SW480 (cell line): Measurements from ENCODE around the gene PF4V1.
A peak's percentile ranks its signal among the peaks of the same experiment; 100 is the strongest.

ENCODE experiments used
- DNase-seq: peaks from one replicate; pipeline ENCODE4 v3.0.0-alpha.2; 2016; ENCODE audit warnings: low spot score

Gene PF4V1, protein sequence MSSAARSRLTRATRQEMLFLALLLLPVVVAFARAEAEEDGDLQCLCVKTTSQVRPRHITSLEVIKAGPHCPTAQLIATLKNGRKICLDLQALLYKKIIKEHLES

DNA sequence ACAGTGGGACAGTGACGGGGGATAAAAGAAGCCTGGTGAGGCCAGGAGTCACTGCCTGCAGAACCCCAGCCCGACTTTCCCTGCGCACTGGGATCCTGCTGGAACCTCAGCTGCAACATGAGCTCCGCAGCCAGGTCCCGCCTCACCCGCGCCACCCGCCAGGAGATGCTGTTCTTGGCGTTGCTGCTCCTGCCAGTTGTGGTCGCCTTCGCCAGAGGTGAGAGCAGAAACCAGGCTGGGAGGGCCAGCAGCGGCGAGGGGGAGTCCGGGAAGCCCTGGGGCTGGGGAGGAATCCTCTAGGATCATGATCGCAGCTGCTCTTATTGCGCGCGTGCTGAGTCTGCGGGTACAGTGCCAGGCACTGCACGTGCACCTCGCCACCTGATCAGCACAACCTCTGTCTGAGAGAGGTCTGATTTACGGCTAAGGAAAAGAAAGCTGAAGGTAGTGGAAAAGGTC, at the start of gene PF4V1:
PF4V1 (plus strand) TSS at position 51 of the 459 bp plus-strand sequence; CDS start at position 118, 67 bp downstream.
- DNase-seq, result no peak

DNA sequence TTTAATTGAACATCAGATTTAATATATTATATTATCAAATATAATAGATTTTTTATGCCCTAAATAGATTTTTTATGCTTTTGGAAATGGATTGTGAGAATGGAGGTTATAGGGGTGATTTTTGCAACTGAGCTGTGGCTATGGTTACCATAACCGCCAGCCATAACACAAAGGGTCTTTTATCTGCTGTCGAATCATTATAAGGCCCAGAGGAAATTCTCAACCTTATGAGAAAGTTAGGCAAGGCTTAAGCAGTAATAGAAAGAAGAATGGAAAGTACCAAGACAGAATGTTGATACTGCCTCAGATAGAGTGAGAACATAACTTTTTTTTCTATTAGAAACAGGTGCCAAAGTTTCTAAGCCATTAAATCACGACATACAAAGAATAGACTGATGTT, 42.9 kb upstream of the PF4V1 start:
- no peak for DNase-seq

DNA sequence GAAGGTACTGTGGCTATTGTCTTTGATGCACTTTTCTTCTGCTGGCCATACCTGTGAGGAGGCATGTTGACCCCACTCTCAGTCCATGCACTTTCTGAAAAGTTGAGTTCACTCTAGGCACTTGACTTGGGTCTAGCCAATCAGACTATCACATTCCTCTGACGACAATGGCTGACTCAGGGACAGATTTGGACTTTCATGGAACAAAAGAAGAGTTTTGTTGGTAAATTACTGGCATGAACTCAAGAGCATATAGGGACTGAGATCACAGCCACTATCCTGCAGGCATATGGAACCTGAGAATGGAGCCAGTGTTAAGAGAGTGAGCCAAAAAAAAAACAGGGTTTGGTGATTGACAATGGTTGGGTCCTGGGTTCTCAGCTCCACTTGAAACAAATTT, 41.3 kb upstream of the PF4V1 start:
- DNase-seq, result no peak

DNA sequence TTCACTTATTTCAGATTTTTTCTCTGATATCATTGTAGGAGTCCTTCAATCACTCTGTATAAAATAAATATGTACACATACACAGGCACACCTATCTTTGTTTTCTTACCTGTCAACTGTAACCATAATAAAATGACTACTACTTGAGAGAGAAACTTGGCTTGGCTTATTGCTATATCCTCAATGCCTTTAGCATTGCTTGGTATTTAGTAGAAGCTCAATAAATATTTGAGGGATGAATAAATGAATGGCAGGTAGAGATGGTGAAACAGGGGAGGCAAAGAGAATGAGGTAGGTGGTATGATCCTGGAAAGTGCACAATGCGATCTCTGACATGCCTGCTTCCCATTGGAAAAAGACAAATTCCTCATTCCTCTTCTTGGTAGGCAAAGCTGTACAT, 38.4 kb upstream of the PF4V1 start:
- DNase-seq, result no peak

DNA sequence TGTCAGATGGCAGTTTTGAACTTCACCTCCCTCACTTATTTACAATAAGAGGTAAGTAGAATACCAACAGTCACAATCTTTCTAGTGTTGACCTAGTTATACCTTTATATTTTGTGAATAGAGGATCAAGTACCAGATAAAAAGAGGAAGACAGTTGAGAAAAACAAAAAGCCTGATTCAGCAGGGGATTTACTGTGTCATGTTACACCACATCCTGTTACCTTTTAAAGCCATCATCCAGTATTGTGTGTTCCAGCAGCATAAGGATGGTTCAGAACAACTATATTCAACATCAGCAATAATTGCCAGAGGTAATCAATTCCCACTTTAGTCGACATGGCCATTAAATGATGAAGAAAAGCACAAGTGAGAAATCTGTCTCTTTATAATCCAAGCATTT, 38.0 kb upstream of the PF4V1 start:
- DNase-seq, result no peak

DNA sequence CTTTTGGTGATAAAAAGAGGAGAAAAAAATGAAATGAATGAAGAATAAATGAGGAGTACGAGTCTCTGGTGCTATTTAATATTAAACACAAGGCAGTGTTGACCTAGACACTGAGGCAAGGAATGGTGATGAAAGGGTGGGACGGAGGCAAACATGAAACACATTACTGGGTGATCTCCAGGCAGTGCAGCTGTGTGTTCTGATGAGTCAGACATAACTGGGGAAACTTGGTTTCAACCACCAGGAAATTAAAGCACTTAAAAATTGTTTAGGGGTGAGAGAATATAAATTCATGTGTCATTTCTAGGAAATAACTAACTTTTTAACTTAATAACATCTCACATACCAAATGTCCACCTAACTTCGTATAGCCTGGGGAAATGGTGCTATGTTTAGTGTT, 36.3 kb upstream of the PF4V1 start:
- peak; percentile 58 for DNase-seq

DNA sequence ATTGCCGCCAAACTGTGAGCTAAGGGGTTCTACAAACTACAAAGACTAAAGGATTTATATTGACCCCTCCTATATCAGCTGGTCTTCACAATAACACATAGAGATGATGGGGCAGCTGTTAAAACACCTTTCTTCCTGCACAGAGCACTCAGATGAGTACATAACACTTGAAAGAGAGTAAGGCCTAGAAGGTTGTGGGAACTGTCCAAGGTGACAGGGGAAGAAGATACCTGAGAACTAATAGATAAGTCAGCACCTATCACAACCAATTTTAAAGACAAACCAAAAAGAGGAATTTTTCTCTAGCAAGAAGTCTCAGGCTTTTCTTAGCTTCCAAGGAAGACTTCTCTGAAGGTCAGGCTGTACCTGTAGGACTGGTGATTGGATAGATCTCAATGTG, 35.8 kb upstream of the PF4V1 start:
- DNase-seq, result peak; percentile 11

DNA sequence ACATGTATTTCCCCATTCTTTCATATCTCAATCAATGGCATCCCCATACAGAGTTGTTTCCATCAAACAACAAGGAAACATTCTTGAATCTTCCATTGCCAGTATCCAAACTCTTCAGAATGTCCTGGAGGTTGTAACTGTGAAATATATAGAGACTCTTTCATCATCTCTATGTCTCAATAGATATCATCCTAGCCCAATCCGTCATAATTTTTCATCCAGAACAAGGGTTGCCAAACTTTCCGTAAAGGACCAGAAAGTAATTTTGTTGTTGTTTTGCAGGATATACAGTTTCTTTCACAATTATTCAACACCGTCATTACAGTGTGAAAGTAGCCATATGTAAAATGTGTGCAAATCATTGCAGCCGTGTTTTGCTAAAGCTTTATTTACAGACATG, 31.8 kb upstream of the PF4V1 start:
- no peak for DNase-seq

DNA sequence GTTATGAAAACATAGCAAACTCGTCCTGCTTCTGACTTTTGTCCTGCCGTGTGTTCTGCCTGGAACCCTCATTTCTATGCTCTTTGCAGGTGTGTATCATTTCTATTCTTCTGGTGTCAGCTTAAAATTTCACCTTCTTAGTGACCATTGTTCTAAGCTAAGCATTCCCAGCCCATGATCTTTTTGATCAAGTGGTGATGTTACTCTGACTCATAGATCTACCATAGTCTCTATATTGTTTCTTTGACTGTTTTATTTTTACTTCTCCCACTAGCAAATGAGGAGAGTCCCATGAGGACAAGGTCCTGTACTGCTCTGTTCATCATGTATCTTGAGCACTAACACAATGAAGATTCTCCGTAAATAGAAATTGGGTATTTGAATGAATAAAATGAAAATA, 30.7 kb upstream of the PF4V1 start:
- DNase-seq, result no peak

DNA sequence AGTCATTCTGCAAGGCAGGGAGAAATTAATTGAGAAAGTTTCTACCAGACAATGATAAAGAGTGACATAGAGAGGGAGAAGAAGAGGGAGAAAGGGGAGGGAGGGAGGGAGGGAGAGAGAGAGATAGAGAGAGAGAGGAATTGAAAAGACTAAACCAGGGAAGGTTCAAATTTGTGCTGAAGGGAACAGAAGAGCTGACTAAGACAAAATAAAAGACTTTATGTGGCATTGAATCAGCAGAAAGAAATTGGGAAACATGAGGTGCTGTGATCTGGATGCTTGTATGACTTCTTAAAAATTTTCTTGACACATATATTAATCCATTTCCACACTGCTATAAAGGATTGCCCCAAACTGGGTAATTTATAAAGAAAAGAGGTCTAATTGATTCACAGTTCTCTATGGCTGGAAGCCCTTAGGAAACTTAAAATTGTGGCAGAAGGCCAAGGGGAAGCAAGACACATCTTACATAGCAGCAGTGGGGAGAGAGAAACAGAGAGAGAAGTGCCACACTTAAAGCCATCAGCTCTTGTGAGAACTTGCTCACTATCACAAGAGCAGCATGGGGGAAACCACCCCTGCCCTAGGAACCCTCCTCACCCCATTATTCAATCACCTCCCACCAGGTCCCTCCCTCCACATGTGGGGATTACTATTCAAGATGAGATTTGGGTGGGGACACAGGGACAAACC, 30.1 kb upstream of the PF4V1 start:
- no peak for DNase-seq

DNA sequence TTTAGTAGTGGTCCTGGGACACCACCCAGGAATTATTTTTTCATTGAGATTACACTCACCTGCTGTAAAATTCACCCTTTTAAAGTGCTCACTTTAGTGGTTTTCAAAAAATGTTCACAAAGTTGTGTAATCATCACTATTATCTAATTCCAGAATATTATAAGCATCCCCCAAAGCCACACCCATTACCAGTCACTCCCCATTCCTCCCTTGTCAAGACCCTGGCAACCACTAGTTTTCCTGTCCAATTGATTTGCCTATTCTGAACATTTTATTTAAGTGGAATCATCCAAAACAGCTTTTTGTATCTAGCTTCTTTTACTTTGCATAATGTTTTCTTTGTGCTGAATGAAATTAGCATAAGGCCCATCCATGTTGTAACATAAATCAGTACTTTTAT, 29.3 kb upstream of the PF4V1 start:
- DNase-seq, result no peak

DNA sequence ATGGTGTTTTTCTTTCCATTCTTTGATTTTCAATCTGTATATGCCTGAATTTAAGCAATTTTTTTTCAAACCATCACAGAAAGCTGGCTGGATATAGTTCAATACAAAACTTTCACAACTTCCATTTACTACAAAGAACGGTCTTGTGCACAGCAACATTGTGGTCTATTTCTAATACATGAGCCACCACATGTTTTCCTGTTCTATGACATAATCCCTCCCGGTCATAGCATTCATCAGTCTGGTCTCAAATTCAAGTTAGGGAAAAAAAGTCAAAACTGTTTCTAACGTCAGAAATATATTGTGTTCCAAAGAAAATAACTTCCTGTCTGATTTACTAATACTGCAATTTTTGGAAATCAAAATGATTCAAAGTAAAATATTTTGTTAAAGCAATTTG, 24.1 kb upstream of the PF4V1 start:
- no peak for DNase-seq

DNA sequence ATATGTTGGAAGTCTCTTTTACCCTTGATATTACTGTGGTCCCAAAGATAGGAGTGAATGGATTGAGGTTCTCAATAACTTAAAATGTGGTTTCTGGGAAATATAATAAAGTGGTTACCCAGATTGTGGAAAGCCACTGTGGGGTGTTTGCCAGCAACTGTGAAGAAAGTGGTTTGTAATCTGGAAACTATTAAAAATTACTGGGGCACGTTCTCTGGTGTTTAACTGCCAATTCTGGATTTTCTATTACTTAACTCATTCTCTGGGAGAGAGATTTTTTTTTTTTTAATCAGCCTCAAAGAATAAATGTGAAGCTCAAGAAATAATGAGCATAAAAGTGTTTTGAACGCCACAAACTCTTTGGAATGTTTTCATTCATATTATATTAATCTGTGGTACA, 21.5 kb upstream of the PF4V1 start:
- no peak for DNase-seq

DNA sequence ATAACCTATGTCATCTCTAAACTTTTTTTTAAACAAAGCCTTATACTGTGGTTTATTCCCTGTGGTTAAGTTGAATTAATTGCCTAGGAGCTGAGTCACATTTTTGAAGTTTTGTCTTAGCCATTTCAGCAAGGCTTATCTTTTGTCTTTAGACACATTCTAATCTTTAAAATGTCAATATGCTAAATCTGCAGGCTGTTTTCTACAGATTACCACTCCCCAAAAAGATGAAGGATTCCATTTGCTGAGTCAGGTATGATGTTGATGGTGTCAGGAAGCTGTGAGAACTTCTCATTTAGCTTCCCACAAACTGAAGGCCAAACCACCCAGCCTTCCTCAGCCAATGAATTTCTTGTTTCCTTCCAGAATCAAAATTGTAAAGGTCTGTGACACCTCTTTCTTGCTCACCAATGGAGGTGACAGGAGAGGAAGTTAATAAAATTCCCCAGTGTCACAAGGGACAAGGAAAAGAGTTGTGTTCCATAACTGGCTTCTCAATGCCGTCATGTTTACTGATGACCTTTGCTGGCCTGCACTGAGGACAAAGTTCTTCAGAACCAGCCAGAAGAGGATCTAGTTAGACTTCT, 20.4 kb upstream of the PF4V1 start:
- DNase-seq, result no peak

DNA sequence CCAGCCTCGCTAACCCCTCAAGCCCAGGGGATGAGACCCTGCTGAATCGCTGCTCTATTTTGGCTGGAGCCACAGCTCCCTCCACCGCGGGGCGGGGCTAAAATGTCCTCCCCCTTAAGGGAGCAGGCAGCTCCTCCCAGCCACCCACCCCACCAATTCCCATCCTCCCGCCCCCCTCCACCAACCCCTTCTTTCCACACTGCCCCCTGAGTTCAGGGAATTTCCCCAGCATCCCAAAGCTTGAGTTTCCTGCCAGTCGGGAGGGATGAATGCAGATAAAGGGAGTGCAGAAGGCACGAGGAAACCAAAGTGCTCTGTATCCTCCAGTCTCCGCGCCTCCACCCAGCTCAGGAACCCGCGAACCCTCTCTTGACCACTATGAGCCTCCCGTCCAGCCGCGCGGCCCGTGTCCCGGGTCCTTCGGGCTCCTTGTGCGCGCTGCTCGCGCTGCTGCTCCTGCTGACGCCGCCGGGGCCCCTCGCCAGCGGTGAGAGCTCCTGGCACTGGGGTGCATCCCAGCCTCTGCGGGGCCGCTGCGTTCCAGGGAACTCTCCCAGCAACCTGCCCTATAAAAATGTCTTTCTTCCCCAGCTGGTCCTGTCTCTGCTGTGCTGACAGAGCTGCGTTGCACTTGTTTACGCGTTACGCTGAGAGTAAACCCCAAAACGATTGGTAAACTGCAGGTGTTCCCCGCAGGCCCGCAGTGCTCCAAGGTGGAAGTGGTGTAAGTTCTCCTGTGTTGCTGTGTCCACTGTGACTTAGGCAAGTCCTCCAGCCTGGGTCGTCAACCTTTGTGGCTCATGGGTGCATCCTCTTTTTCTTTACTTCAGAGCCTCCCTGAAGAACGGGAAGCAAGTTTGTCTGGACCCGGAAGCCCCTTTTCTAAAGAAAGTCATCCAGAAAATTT, 16.5 kb upstream of the PF4V1 start, which contains the start of gene CXCL6:
CXCL6 (plus strand) TSS at position 306 of the 907 bp plus-strand sequence; CDS start at position 379, 73 bp downstream.
- DNase-seq, result peak; percentile 8

DNA sequence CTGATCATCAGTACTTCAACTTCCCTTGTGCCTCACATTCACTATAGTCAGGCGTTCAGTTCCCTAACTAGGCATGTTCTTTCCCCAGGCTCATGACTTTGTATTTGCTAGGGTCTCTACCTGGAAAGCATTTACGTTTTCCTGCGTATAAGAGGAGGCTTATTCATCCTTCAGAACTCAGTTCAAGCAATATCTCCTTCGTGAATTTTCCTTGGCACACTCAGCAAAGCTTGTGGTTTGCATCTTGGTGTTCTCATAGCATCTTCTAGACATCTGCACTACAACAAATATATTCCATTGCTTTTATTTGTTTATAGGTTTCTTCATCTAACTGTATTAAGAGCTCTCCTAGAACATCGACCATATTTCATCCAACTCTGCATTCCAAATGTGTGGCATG, 14.0 kb upstream of the PF4V1 start:
- no peak for DNase-seq

DNA sequence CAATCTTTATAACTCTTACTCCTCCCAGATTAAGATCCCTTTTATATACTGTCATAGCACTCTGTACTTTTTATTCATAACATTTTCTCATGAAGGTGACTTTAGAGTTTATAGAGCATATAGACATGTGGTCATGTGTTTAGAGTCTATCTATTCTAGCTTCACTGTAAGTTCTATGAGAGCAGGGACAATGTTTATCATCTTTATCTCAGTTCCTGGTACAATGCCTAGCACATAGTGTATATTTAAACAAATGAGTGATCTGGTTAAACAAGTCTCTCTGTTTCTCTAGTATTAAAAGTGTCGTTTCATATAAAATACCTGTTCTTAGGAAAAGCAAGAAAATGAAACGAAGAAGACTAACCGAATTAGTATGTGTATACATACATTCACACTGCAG, 13.4 kb upstream of the PF4V1 start:
- DNase-seq, result no peak

DNA sequence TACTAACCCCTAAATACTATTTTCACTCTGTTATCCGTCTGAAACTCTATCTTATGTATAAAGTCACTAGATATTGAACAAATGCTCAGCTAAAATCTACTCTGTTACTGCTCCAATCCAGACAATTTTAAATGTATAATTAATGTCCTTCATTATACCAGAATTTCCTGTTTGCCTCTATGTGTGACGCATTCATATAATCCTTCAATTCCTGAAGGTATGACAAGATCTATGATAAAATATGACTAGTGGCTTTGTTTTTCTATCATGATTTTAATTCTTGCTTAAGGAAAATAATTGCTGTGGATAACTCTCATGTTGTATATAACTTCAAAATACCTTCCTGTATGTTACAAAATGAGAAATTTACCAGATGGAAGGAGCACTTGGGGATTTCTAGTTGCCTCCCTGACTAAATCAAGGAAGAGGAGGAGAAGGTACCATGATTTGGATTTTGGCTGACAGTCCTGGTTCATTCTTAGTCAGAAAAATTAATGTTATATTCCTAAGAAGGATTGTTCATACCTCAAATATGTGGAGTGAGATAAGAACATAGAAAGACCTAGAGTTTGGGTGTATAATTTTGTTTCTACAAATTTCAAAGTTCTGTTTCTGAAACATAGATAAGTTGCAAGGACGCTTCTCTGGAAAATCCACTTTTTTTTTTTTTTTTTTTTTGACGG, 11.7 kb upstream of the PF4V1 start:
- DNase-seq, result no peak

DNA sequence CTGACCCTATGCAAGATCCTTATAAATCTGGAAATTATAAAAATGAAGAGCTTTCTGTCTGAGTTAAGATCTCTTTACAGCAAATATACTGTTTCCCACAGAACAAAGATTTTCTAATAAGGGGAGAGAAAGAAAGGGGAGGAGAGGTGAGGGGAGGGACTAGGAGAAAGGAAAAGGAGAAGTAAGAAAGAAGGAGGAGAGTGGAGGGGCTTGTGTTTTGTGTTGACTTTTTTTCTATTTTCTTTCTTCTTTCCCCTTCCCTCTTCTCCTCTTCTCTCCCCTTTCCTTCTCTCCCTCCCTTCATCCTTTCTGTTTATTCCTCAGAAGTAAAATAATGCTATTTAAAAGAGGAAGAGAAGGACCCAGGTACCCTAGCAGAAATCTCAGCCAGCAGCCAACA, 10.4 kb upstream of the PF4V1 start:
- DNase-seq, result no peak

DNA sequence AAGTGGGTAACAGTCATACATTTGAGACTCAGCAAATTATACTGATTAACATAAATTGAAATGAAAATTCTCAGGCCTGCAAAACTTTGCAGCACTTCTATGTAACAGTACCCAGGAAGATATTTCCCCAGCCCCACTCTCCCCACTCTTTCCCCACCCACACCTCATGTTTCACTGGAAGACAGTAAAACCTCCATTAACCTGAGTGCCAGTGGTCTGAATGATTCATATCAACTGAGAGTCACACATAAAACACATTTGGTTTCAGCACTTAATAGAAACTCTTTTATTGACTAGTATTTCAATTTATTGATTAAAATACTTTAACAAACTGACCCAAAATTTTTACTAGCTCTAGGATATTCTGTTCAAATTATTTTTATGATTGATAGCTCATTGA, 9.7 kb upstream of the PF4V1 start:
- DNase-seq, result no peak

DNA sequence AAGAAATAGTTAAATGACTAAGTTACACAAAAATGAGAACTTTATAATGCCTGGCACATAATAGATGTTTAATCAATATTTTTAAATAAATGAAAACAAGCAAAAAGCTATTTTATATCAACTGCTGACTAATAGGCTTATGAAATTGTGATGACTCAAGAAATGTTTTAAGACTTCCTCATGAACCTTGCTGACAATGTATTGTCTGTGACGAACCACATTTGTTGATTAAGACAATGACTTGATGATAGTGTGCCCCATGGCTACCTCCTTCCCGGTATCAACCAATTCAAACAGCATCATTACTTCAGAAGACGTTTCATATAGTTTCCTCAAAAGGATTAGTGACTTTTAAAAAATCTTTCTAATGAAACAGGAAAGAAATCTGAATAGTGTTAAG, 8.8 kb upstream of the PF4V1 start:
- DNase-seq, result no peak

DNA sequence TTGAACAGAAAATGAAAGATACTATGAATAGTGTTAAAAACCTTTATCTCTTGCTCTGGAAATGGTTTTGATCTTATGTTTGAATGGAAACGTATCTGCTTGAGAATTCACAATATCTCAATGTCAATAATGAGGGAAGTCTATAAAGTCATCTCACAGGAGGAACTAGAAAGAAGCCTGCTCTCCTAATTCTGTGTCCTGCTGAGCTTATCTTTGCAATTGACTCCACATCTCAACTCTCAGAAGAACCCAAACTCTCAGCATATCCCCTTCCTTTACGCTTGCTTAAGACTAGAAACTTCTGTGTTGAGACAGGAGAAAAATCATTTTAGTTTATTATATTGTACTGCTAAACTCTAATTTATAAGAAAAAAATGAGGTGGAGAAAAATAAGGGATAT, 8.3 kb upstream of the PF4V1 start:
- no peak for DNase-seq
